OCI-LY7 (cell line): Measurements from ENCODE around the gene ADAMTS7. TPM values are rescaled to one million over a fixed set of nuclear protein-coding genes. Genes with fewer than 3 reads are reported as not detected.

ENCODE experiments used
- BruUV-seq: library from RNA; stranded (reverse); fragments of 400-500 nt; replicated peaks from 2 replicates; lab custom pipeline; 2021; lab: Mats Ljungman, UMichigan
- CTCF ChIA-PET: fragments of 300-600 bp; sonication (Branson Sonifier 250); formaldehyde crosslinking; loops from one replicate; lab custom pipeline; 2022; ENCODE audit warnings: antibody characterized with exemption; ENCODE audit not compliant: unreplicated experiment; lab: Charles Lee
- POLR2A ChIA-PET: fragments of 300-600 bp; sonication (Branson Sonifier 250); formaldehyde crosslinking; loops from one replicate; lab custom pipeline; 2022; ENCODE audit warnings: antibody characterized with exemption; lab: Charles Lee
- DNase-seq: peaks from one replicate; pipeline ENCODE4 v3.0.0-alpha.2; 2015; ENCODE audit warnings: low spot score
- H2AFZ ChIP-seq: fragments of 200-600 bp; sonication (generic), shearing (Covaris generic); 2 replicates; pipeline ENCODE4 v1.6.1; 2014; ENCODE audit warnings: mild to moderate bottlenecking, antibody characterized with exemption, low read length, moderate library complexity
- H3K27ac ChIP-seq: fragments of 200-600 bp; sonication (generic); 2 replicates; pipeline ENCODE4 v1.5.1; 2014; ENCODE audit warnings: mixed run types, low read depth, mild to moderate bottlenecking, moderate library complexity, low read length, inconsistent platforms; ENCODE audit not compliant: poor library complexity, severe bottlenecking
- H3K36me3 ChIP-seq: fragments of 200-600 bp; sonication (generic); 2 replicates; pipeline ENCODE4 v1.6.1; 2014; ENCODE audit warnings: mild to moderate bottlenecking, antibody characterized with exemption, low read length, moderate library complexity, mixed read lengths; ENCODE audit not compliant: insufficient read depth
- H3K4me1 ChIP-seq: fragments of 200-600 bp; sonication (generic); 2 replicates; pipeline ENCODE4 v1.5.1; 2014; ENCODE audit warnings: mild to moderate bottlenecking, low read length; ENCODE audit not compliant: insufficient read depth, poor library complexity, severe bottlenecking
- H3K4me2 ChIP-seq: fragments of 200-600 bp; sonication (generic); 2 replicates; pipeline ENCODE4 v1.6.1; 2014; ENCODE audit warnings: mild to moderate bottlenecking, low read length
- H3K4me3 ChIP-seq: fragments of 200-600 bp; sonication (generic); 2 replicates; pipeline ENCODE4 v1.5.1; 2014; ENCODE audit warnings: mild to moderate bottlenecking, low read depth, low read length; ENCODE audit not compliant: poor library complexity, severe bottlenecking
- H3K79me2 ChIP-seq: fragments of 200-600 bp; sonication (generic); 2 replicates; pipeline ENCODE4 v1.6.1; 2016; ENCODE audit warnings: low read depth, mild to moderate bottlenecking, low read length, moderate library complexity, mixed read lengths; ENCODE audit not compliant: insufficient read depth
- H3K9me2 ChIP-seq: fragments of 200-600 bp; sonication (generic); 2 replicates; pipeline ENCODE4 v1.6.1; 2016; ENCODE audit warnings: mild to moderate bottlenecking, low read length, mixed read lengths; ENCODE audit not compliant: insufficient read depth
- H3K9me3 ChIP-seq: fragments of 200-600 bp; sonication (generic); 2 replicates; pipeline ENCODE4 v1.6.1; 2014; ENCODE audit warnings: mild to moderate bottlenecking, mixed run types, low read length, mixed read lengths
- H4K20me1 ChIP-seq: fragments of 200-600 bp; sonication (generic); 2 replicates; pipeline ENCODE4 v1.6.1; 2014; ENCODE audit warnings: mild to moderate bottlenecking, antibody characterized with exemption, low read length, moderate library complexity, mixed read lengths; ENCODE audit not compliant: insufficient read depth
- EZH2phosphoT487 ChIP-seq: fragments of 200-600 bp; sonication (generic); IDR thresholded peaks from 2 replicates; pipeline ENCODE4 v1.6.1; 2018; ENCODE audit warnings: low read depth, borderline replicate concordance, mild to moderate bottlenecking, mixed run types, antibody characterized with exemption, low read length, moderate library complexity, mixed read lengths
- intact Hi-C: fragments of 100-400 bp; cut with micrococcal nuclease; formaldehyde crosslinking; loops from one replicate; pipeline ENCODE4 v1.10.0; 2022; ENCODE audit not compliant: unreplicated experiment
- total RNA-seq, 2 experiments: library from RNA; depleted of rRNA in 1 of 2; stranded (reverse); fragments of >200 nt in 1 of 2; shearing (Covaris generic) in 1 of 2; gene quantifications; 2 replicates each; pipeline ENCODE4 v1.2.3, GENCODE V29; 2014 to 2022
- TF ChIP-seq, protein P1 (sequence below): fragments of 200-600 bp; sonication (generic); conservative IDR thresholded peaks from 2 replicates; pipeline ENCODE4 v1.5.1; 2014; ENCODE audit warnings: mild to moderate bottlenecking, antibody characterized with exemption, low read length, moderate library complexity, mixed read lengths

ADAMTS7 gene
- total RNA-seq, 2 experiments from 2014 or later, result 0.08 to 0.19 TPM

DNA sequence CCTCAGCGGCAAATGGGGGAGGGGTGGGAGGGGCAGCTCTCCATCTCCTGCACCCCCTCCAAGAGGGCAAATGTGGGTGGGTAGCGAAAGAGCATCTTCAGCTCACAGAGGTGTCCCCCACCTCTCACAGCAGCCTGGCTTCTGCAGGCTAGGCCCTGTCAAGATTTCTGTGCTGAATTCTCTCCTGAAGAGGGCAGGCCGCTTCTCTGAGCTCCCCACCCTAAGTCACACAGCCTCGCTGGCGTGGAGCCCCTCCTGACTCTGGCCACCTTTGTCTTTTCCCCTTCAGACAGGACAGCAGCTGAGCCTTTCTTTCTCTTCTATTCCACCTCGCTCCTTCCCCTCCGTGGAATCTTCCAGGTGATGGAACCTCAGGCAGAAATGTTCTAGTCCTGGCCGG is 26.3 kb upstream of the ADAMTS7 start:
- TF ChIP-seq, protein P1, sequence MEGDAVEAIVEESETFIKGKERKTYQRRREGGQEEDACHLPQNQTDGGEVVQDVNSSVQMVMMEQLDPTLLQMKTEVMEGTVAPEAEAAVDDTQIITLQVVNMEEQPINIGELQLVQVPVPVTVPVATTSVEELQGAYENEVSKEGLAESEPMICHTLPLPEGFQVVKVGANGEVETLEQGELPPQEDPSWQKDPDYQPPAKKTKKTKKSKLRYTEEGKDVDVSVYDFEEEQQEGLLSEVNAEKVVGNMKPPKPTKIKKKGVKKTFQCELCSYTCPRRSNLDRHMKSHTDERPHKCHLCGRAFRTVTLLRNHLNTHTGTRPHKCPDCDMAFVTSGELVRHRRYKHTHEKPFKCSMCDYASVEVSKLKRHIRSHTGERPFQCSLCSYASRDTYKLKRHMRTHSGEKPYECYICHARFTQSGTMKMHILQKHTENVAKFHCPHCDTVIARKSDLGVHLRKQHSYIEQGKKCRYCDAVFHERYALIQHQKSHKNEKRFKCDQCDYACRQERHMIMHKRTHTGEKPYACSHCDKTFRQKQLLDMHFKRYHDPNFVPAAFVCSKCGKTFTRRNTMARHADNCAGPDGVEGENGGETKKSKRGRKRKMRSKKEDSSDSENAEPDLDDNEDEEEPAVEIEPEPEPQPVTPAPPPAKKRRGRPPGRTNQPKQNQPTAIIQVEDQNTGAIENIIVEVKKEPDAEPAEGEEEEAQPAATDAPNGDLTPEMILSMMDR, result peak; percentile 40; the same call in 1 of the 2 replicates
- no peak for TF ChIP-seq EZH2phosphoT487
- DNase-seq, result no peak
- intact Hi-C loops, result no loop called here
- Histone ChIP-seq H3K4me2 (no peak overlapping the region), H4K20me1 (no peaks in the 10 kb centered on the region), H3K9me3 (no peaks in the 10 kb centered on the region), H3K79me2 (no peaks in the 10 kb centered on the region), H3K9me2 (no peaks in the 10 kb centered on the region), H3K4me1 (peaks cover 58% of the 10 kb centered on the region), H2AFZ (no peak overlapping the region), H3K4me3 (no peak overlapping the region), H3K27ac (no peak overlapping the region), H3K36me3 (no peaks in the 10 kb centered on the region)
- POLR2A ChIA-PET, result no interaction called here
- CTCF ChIA-PET, result no interaction called here
- no TSS peak for BruUV-seq

DNA sequence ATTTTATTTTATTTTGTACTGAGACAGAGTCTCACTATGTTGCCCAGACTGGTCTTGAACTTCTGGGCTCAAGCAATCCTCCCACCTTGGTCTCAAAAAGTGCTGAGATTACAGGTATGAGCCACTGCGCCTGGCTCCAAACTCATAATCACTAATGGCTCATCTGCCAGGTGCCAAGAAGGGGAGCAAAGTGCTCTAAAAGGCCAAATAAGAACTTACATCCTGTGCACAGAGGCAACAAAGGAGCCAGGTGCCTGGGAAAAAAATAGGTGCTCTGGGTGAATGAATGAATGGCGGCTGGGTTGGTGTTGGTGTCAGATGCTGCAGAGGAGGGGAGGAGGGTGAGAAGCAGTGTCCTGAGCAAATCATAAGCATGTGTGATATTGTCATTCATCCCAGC is 25.9 kb upstream of the ADAMTS7 start:
- intact Hi-C loops, result no loop called here
- POLR2A ChIA-PET, result no interaction called here
- H3K4me2 ChIP-seq, result peak overlapping the region; percentile 41
- no peaks in the 10 kb centered on the region for H4K20me1 ChIP-seq
- no peak overlapping the region for H3K4me3 ChIP-seq
- no peaks in the 10 kb centered on the region for H3K36me3 ChIP-seq
- TF ChIP-seq, protein P1, result no peak
- TF ChIP-seq EZH2phosphoT487, result no peak
- BruUV-seq, result no TSS peak
- peaks cover 54% of the 10 kb centered on the region for H3K4me1 ChIP-seq
- H3K9me3 ChIP-seq, result no peaks in the 10 kb centered on the region
- no peaks in the 10 kb centered on the region for H3K79me2 ChIP-seq
- no peak overlapping the region for H3K27ac ChIP-seq
- no peaks in the 10 kb centered on the region for H3K9me2 ChIP-seq
- peak; percentile 65 for DNase-seq
- H2AFZ ChIP-seq, result no peak overlapping the region
- CTCF ChIA-PET, result no interaction called here

DNA sequence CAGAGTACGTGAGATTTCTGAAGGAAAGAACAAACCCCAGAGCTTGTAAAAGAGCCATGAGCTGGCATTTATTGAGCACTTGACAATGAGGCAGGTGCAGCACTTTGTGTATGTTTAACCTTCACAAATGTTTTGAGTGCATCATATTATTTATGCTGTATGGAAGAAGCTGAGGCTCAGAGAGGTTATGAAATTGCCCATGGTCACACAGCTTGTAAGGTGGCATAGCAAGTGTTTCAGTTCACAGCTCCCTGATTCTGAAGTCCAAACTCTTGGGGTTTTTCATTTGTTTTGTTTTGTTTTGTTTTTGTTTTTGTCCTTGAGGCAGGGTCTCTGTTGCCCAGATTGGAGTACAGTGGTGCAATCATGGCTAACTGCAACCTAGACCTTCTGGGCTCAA is 25.1 kb upstream of the ADAMTS7 start:
- Histone ChIP-seq H3K4me3 (no peak overlapping the region), H3K27ac (no peak overlapping the region), H4K20me1 (no peaks in the 10 kb centered on the region), H3K79me2 (no peaks in the 10 kb centered on the region), H3K4me2 (no peak overlapping the region), H3K9me2 (no peaks in the 10 kb centered on the region), H3K36me3 (no peaks in the 10 kb centered on the region), H3K4me1 (peaks cover 46% of the 10 kb centered on the region), H3K9me3 (no peaks in the 10 kb centered on the region), H2AFZ (no peak overlapping the region)
- no peak for TF ChIP-seq EZH2phosphoT487
- TF ChIP-seq, protein P1, result no peak
- DNase-seq, result no peak
- ChIA-PET CTCF (no interaction called here), POLR2A (interaction anchor here (0.6 to 0.7 kb wide), 4 partner anchors 17 to 435 kb away, joined by 3 to 4 read pairs (median 3); no protein-coding TSS in a partner anchor)
- BruUV-seq, result no TSS peak
- intact Hi-C loops, result no loop called here
